ENCODE results near the gene ZSWIM4.

ZSWIM4 gene

GRCh38 chr19:13812544-13812943 is 17.3 kb downstream of the ZSWIM4 start:
- DNase-seq (ENCODE audit: low spot score) = no peak

DNA sequence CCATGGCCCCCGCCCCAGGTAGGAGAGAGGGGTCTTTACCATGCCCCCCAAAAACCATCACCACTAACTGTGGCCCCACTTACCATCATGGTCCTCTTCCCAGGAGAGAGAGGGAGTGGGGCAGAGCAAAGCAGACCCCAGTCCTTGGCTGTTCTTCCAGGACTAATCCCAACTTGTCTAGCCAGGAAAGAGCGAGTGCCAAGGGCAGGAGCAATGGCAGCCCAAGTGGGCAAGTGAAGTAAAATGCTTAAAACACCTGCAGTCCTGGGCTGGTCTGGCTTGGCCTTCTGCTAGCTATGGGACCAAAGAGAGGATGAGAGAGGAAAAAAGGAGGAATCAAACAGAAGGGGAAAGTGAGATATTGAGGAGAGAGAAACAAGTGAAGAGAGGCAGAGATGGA is 17.9 kb downstream of the ZSWIM4 start:
- DNase-seq (ENCODE audit: low spot score) = no peak

DNA sequence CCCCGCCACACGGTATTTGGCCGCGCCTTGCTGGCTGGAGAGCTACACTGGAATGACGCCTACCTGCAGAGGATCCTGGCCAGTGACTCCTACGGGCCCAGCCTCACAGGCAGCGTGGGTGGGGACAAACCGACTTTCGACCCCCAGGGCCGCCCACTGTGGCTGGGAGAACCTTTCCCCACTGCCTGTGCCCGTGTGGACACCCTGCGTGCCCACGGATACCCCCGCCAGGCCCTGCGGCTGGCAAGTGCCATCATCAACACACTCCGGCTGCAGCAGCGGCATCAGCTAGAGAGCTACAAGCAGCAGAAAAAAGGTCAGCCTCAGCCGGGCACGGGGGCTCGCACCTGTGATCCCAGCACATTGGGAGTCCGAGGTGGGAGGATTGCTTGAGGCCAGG is 19.3 kb downstream of the ZSWIM4 start:
- DNase-seq (ENCODE audit: low spot score) = no peak

DNA sequence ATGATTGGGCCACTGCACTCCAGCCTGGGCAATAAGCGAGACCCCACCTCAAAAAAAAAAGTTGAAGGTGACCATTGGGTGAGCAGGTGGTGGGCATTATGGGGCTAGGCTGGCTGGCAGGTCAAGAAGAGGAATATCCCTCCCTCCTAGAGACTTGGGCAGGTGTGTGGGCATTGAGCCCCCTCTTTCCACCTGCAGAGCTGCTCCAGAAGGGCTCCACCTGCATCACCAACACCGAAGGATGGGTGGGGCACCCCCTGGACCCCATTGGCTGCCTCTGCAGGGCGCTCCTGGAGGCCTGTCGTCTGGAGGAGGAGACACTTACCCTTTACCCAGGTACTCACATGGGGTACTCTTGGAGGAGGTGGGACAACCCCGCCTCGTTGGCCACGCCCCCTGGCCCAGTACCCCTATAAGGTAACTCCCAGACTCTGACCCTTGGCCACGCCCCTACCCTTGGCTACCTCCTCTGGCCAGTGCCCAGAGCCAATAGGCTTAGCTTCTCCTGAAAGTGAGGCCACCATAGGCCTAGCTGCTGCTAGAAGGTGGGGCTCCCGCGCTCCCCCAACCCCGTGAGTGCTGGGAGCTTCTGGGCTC is 21.9 kb downstream of the ZSWIM4 start:
- peak; percentile 50 for DNase-seq (ENCODE audit: low spot score)

DNA sequence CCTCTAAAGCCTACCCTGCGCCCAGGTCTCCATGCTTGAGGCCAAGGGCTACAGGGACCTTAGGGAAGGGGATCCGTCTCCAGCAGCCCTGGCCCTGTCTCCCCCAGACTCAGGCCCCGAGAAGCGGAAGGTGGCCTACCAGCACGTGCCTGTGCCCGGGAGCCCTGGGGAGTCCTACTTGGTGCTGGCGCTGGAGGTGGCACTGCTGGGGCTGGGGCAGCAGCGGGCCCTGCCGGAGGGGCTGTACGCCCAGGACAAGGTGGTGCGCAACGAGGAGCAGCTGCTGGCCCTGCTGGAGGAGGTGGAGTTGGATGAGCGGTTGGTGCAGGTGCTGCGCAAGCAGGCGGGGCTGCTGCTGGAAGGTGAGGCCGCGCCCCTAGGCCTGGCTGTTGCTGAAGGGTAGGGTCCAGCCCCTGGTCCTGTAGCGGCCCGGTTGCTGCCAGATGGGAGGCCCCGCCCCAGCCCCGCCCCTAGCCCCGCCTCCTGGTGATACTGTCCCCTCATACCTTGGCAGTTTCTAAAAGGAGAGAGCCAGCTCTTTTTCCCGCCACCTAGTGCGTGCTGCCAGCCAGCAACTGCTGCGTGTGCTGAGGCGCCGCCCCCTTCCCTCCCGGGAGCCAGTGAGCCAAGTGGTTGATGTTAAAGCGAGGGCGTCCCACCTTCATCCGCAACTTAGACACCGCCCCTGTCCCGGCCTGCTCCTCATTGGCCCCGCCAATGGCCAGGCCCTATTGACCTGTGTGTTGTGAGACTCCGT is 22.6 kb downstream of the ZSWIM4 start:
- DNase-seq (ENCODE audit: low spot score) = peak; percentile 57

DNA sequence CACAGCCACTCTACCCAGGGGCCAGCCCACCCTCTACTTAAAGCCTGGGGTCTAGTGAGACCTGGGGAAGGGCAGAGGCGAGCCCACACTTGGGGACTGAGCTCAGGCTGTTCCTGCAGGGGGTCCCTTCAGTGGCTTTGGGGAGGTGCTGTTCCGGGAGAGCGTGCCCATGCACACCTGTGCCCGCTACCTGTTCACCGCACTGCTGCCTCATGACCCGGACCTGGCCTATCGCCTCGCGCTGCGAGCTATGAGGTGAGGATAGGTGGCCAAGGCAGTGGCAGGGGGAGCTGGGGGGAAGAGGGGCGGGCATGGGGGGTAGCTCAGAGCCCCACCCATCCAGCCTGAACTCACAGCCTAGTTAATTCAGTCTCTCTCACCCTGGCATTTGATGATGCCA is 24.0 kb downstream of the ZSWIM4 start:
- no peak for DNase-seq (ENCODE audit: low spot score)

- no peak for DNase-seq (ENCODE audit: low spot score)
Observed at GRCh38 chr19:13821292-13821691, 26.0 kb downstream of the ZSWIM4 start.

- no peak for DNase-seq (ENCODE audit: low spot score)
Observed at GRCh38 chr19:13823256-13823655, 28.0 kb downstream of the ZSWIM4 start.

DNA sequence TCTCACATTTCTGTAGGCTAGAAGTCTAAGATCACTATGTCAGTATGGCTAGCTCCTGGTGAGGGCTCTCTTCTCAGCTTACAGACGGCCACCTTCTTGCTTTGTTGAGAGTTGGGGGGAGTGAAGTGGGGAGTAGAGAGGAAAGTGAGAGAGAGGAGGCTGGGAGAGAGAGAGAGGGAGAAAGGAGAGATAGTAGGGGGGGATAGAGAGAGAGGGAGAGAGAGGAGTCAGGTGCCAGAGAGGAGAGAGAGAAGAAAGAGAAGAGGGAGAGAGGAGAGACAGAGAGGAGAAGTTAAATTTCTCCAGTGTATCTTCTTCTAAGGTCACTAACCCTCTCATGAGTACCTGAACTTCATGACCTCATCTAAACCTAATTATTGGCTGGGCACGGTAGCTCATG is 28.7 kb downstream of the ZSWIM4 start:
- no peak for DNase-seq (ENCODE audit: low spot score)

DNA sequence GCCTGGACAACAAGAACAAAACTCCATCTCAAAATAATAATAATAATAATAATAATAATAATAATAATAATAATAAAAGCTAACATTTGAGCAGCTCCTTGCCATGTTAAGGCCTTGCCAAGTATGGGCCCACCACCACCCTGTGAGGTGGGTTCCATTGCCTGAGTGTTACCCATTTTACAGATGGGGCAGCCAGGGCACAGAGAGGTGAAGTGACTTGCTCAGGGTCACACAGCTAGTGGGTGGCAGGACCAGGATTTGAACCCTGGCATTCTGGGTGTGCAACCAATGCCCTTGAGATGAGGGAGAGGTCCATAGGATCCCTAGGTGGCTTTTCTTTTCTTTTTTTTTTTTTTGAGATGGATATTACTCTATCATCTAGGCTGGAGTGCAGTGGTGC is 29.5 kb downstream of the ZSWIM4 start:
- DNase-seq (ENCODE audit: low spot score) = no peak

DNA sequence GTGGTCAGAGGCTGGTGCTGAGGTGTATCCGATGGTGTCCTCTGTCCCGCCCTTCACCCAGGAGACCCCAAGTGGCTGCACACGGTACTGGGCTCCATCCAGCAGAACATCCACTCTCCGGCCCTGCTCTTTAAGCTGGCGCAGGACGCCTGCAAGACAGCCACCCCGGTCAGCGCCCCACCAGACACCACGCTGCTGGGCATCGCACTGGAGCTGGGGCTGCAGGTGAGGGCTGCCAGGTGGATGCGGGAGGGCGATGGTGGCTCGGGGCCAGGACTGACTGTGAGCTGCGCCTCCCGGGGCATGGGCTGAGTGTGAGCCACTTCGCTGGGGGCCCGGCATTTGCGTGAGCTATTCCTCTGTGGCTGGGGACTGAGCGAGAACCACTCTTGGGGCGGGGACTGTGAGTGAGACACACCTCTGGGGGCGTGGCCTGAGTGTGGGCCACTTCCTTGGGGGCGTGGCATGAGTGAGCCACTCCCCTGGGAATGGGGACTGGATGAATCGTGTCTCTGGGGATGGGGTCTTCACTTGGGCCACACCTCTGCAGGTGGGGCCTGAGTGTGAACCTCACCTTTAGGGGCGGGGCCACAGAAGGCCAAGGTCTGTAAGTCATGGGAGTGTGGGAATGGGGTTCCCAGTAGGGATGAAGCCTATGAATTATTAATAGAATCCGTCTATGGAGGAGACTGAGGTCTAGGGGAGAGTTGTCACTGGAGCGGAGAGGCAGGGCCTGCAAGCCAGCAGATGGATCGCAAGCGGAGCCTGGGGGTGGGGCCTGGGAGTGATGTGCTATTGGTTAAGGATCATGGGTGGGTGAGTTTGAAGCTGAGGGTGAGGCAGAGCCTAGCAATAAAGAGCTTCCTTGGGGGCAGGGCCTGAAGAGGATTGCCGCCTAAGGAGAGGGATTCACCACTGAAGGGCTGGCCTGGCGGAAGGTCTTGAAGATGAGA is 30.5 kb downstream of the ZSWIM4 start:
- no peak for DNase-seq (ENCODE audit: low spot score)

DNA sequence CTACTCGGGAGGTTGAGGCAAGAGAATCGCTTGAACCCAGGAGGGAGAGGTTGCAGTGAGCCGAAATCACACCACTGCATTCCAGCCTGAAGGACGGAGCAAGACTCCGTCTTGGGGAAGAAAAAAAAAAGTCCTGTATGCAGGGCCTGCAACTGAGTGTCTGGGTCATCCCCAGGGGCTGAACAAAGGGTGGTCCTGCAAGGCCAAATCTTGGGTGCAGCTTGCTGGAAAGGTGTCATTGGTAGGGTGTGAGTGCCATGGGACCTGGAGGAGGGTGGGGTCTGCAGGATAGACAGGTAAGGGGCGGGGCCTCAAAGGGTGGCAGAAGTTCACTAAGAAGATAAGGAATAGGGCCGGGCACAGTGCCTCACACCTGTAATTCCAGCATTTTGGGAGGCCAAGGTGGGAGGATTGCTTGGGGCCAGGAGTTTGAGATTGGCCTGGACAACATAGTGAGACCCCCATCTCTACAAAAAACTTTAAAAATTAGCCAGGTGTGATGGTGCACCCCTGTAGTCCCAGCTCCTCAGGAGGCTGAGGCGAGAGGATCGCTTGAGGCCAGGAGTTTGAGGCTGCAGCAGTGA is 31.5 kb downstream of the ZSWIM4 start:
- DNase-seq (ENCODE audit: low spot score) = no peak

DNA sequence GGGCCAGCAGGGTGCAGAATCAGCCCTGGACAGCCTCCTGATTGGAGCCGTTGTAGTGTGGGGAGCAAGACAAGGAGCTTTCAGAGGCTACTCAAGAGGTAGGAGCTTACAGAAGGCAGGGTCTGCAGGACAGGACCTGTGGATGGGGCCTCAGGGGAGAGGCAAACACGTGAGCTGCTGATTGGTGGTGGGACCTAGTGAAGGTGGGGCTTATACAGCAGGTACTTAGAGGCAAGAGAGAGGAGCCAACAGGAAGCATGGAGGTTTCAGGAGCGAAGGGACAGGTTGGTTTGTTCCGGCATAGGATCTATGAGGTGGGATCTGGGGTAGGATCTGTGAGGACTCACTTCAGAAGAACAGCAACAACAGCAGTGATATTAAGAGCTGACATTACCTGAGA is 32.4 kb downstream of the ZSWIM4 start:
- no peak for DNase-seq (ENCODE audit: low spot score)

- DNase-seq (ENCODE audit: low spot score) = no peak
Observed at GRCh38 chr19:13830114-13830740, 35.0 kb downstream of the ZSWIM4 start.

DNA sequence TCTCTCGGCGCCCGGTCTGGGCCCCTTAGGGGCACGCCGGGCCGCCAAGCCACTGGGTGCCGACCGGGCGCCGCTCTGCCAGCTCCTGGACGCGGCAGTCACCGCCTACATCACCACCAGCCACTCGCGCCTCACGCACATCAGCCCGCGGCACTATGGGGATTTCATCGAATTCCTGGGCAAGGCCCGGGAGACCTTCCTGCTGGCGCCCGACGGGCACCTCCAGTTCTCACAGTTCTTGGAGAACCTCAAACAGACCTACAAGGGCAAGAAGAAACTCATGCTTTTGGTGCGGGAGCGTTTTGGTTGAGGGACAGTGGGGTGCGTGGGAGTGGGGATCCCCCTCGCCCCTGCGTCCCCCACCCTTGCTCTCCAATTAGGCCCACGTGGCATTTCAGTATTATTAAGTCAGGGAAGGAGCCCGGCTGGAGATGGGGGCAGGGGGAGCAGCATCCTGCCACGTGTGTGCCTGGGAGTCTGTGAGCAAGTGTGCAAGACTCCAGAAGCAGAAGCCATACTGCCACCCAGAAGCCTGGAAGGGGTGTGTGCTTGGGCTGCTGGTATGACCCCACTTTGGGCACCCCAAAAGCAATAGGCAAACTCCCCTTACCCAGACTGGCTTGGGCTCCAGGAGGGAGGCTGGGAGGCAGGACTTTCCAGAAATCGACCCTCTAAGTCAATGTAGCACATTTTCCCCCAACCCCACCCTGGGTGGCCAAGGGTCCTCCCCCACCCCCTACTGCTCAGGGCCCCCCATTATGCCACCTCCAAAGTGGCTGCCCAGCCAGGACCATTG is 35.7 kb downstream of the ZSWIM4 start:
- DNase-seq (ENCODE audit: low spot score) = no peak

GRCh38 chr19:13831537-13832467 is 36.6 kb downstream of the ZSWIM4 start:
- no peak for DNase-seq (ENCODE audit: low spot score)

DNA sequence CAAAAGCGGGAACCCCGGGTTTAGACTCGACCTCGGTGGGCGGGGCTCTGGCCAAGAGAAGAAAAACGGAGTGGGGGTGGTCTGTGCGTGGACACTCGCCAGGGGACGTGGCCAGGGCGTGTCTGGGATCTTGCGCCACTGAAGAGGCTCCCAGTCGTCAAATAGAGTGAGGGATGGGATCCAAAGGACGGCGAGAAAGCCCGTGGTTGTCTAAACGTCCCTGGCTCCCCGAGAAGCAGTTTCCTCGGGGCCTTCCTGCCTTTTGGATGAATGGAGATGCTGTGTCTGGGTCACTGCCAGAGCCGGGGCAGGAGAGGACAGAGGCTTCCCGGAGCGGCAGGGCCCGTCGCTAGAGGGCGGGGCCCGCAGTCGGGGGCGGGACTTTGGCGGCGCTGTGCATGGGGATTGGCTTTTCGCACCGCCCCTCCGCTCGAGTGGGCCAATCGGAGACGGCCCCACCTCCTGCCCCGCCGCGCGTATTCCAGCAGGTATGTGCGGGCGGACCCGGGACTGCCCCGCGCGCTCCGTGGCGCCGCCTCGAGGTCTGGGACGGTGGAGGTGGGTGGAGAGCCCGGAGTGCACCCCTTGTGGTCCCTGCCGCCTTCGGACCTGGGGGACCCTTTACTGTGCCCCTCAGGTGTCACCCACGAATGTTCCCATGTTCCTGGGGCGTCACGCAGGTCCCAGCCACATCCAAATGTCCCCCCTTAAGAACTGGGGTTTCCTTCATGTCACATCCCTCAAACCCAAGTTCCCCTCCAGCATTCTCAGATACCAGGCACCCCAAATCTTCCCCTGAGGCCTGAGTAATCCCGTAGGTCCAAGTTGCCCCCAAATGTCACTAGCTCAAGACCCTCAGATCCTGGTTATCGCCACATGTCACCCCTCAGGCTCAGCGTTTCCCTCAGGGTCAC is 38.3 kb downstream of the ZSWIM4 start:
- DNase-seq (ENCODE audit: low spot score) = peak; percentile 99

DNA sequence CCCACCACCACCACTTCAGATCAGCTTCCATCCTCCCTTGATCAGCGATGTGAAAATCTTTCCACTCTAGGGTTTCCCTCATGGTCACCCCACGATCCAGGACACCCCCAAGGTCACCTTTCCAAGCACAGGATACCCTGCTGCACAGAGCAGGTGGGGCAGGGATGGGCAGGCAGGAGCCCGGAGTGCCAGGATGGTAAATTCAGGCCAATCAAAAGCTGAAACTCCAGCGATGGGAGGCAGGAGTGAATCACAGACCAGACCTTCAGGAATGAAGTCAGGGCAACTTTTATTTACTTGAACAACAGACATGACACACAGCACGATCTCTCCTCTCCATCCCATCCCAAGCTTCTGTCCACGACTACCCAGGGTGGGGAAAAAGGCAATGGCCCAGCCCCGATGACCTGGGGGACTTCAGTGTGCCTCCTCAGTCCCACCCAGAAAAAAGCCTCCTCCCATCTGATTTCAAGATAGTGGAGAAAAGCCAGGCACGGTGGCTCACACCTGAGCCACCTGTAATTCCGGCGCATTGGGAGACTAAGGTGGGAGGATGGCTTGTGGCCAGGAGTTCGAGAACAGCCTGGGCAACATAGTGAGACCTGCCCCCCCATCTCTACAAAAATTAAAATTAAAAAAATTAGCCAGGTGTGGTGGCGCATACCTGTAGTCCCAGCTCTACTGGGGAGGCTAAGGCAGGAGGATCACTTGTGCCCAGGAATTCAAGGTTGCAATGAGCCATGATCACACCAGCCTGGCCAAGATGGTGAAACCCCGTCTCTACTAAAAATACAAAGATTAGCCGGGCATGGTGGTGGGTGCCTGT is 39.2 kb downstream of the ZSWIM4 start:
- no peak for DNase-seq (ENCODE audit: low spot score)

Data from germinal center (tissue), 1 donor.